Measurements from ENCODE around the gene PARD3.

The PARD3 gene

GRCh38 chr10:34121781-34122622, 693.1 kb downstream of the PARD3 start:
- TF ChIP-seq, protein P1, sequence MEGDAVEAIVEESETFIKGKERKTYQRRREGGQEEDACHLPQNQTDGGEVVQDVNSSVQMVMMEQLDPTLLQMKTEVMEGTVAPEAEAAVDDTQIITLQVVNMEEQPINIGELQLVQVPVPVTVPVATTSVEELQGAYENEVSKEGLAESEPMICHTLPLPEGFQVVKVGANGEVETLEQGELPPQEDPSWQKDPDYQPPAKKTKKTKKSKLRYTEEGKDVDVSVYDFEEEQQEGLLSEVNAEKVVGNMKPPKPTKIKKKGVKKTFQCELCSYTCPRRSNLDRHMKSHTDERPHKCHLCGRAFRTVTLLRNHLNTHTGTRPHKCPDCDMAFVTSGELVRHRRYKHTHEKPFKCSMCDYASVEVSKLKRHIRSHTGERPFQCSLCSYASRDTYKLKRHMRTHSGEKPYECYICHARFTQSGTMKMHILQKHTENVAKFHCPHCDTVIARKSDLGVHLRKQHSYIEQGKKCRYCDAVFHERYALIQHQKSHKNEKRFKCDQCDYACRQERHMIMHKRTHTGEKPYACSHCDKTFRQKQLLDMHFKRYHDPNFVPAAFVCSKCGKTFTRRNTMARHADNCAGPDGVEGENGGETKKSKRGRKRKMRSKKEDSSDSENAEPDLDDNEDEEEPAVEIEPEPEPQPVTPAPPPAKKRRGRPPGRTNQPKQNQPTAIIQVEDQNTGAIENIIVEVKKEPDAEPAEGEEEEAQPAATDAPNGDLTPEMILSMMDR (conservative IDR thresholded peaks at IDR 0.05; ENCODE audit: low read depth, low read length) = no peak
- Histone ChIP-seq H3K27ac (no peak overlapping the region), H3K4me2 (no peak overlapping the region), H2AFZ (ENCODE audit: low read depth) (no peak overlapping the region), H3K36me3 (ENCODE audit: insufficient read depth) (no peaks in the 10 kb centered on the region), H4K20me1 (ENCODE audit: insufficient read depth) (no peaks in the 10 kb centered on the region), H3K4me1 (ENCODE audit: low read depth, poor library complexity, severe bottlenecking) (no peaks in the 10 kb centered on the region), H3K79me2 (ENCODE audit: insufficient read depth, low read depth) (no peaks in the 10 kb centered on the region), H3K9ac (no peak overlapping the region), H3K27me3 (ENCODE audit: insufficient read depth, low read depth) (no peaks in the 10 kb centered on the region), H3K4me3 (IDR thresholded peaks at IDR 0.05; ENCODE audit: insufficient read depth, low read depth, low read length) (no peak overlapping the region)

DNA sequence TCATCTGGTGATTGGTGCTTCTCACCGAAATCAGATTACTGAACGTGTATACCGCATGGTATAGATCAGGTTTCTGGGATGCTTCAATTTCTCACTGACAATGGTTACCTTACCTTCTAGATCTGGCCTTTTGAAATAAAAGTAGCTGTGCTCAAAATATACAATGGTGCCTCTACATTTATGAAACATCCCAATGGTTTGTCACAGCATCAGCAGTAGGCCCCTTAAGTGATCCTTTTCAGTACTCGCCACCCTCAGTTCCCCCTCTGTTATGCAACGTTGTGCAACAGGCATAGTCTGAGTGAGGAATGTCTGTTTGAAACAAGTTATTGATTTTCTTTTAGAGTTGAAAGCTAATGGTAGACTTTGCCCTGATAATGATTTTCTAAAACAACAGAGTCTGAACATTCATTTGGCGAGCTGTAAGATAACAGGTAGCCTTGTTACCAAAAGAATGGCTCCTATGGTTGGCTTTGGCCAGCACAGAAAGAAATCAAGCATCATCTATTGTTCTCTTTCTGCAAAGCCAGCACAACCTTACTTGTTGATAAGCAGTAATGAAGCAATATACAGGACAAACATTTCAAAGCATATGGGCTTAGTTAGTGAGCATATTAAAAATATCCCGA, 693.9 kb downstream of the PARD3 start:
- H4K20me1 ChIP-seq (ENCODE audit: insufficient read depth) = no peaks in the 10 kb centered on the region
- no peaks in the 10 kb centered on the region for H3K36me3 ChIP-seq (ENCODE audit: insufficient read depth)
- H2AFZ ChIP-seq (ENCODE audit: low read depth) = no peak overlapping the region
- H3K27me3 ChIP-seq (ENCODE audit: insufficient read depth, low read depth) = no peaks in the 10 kb centered on the region
- H3K4me2 ChIP-seq = no peak overlapping the region
- no peak overlapping the region for H3K4me3 ChIP-seq (IDR thresholded peaks at IDR 0.05; ENCODE audit: insufficient read depth, low read depth, low read length)
- TF ChIP-seq, protein P1 (conservative IDR thresholded peaks at IDR 0.05; ENCODE audit: low read depth, low read length) = no peak
- H3K79me2 ChIP-seq (ENCODE audit: insufficient read depth, low read depth) = no peaks in the 10 kb centered on the region
- no peak overlapping the region for H3K9ac ChIP-seq
- H3K27ac ChIP-seq = no peak overlapping the region
- H3K4me1 ChIP-seq (ENCODE audit: low read depth, poor library complexity, severe bottlenecking) = no peaks in the 10 kb centered on the region

- Histone ChIP-seq H4K20me1 (ENCODE audit: insufficient read depth) (no peaks in the 10 kb centered on the region), H3K4me1 (ENCODE audit: low read depth, poor library complexity, severe bottlenecking) (no peaks in the 10 kb centered on the region), H2AFZ (ENCODE audit: low read depth) (no peak overlapping the region), H3K36me3 (ENCODE audit: insufficient read depth) (no peaks in the 10 kb centered on the region), H3K4me3 (IDR thresholded peaks at IDR 0.05; ENCODE audit: insufficient read depth, low read depth, low read length) (no peak overlapping the region), H3K79me2 (ENCODE audit: insufficient read depth, low read depth) (no peaks in the 10 kb centered on the region), H3K4me2 (no peak overlapping the region), H3K27ac (no peak overlapping the region), H3K27me3 (ENCODE audit: insufficient read depth, low read depth) (no peaks in the 10 kb centered on the region), H3K9ac (no peak overlapping the region)
- TF ChIP-seq, protein P1 (conservative IDR thresholded peaks at IDR 0.05; ENCODE audit: low read depth, low read length) = no peak
Observed at GRCh38 chr10:34119456-34119855, 695.6 kb downstream of the PARD3 start.

GRCh38 chr10:34116681-34117271, 698.3 kb downstream of the PARD3 start:
- no peak overlapping the region for H3K4me2 ChIP-seq
- no peak overlapping the region for H3K4me3 ChIP-seq (IDR thresholded peaks at IDR 0.05; ENCODE audit: insufficient read depth, low read depth, low read length)
- no peak overlapping the region for H2AFZ ChIP-seq (ENCODE audit: low read depth)
- H4K20me1 ChIP-seq (ENCODE audit: insufficient read depth) = no peaks in the 10 kb centered on the region
- H3K27ac ChIP-seq = no peak overlapping the region
- no peaks in the 10 kb centered on the region for H3K27me3 ChIP-seq (ENCODE audit: insufficient read depth, low read depth)
- H3K36me3 ChIP-seq (ENCODE audit: insufficient read depth) = no peaks in the 10 kb centered on the region
- no peaks in the 10 kb centered on the region for H3K4me1 ChIP-seq (ENCODE audit: low read depth, poor library complexity, severe bottlenecking)
- no peak overlapping the region for H3K9ac ChIP-seq
- TF ChIP-seq, protein P1 (conservative IDR thresholded peaks at IDR 0.05; ENCODE audit: low read depth, low read length) = no peak
- H3K79me2 ChIP-seq (ENCODE audit: insufficient read depth, low read depth) = no peaks in the 10 kb centered on the region

All from KMS-11 (cell line).